HepG2 (cell line): ENCODE results near the gene ADAM8. TPM values are rescaled to one million over a fixed set of nuclear protein-coding genes. Genes with fewer than 3 reads are reported as not detected.

Experiments
- ATAC-seq: fragments of 200-7000 bp; cut with Tn5 transposase; 3 replicates; pipeline ENCODE4 v1.9.1; 2020; ENCODE audit warnings: mild to moderate bottlenecking, moderate library complexity
- BruUV-seq: library from RNA; stranded (reverse); fragments of 400-500 nt; replicated peaks from 2 replicates; lab custom pipeline; 2021; lab: Mats Ljungman, UMichigan
- CTCF ChIA-PET: fragments of 300-600 bp; formaldehyde crosslinking; extraction: SDS; loops from one replicate; lab custom pipeline; 2021; ENCODE audit warnings: low total read pairs, inconsistent platforms, low intra/inter-chr PET ratio; lab: Yijun Ruan, JAX
- POLR2A ChIA-PET: fragments of 350-600 bp; sonication (Branson Sonifier 250); formaldehyde crosslinking; loops from one replicate; lab custom pipeline; 2020; ENCODE audit warnings: antibody characterized with exemption, inconsistent platforms; lab: Yijun Ruan, JAX
- DNase-seq: peaks from one replicate; pipeline ENCODE4 v3.0.0-alpha.2; 2015; ENCODE audit warnings: low spot score
- FAIRE-seq: peaks from 3 replicates; lab custom pipeline; 2011; peaks lifted over from hg19 to GRCh38; lab: Jason Lieb, UNC
- H2AFZ ChIP-seq: one replicate; pipeline ENCODE4 v1.6.1; 2011; ENCODE audit warnings: low read length, inconsistent platforms
- H3K27ac ChIP-seq: fragments of 300-600 bp; 3 replicates; pipeline ENCODE4 v1.8.0; 2011; ENCODE audit warnings: mixed run types, mild to moderate bottlenecking, mixed read lengths, low read length, inconsistent platforms; ENCODE audit not compliant: insufficient read depth; ENCODE audit errors: extremely low read length
- H3K27me3 ChIP-seq, 2 experiments: fragments of 200-600 bp in 1 of 2; 2 replicates in 1 of 2; 3 replicates in 1 of 2; pipeline versions ENCODE4 v1.6.0 to v1.8.0; 2011; ENCODE audit warnings: low read length in 2 of 2, mild to moderate bottlenecking in 2 of 2, moderate library complexity in 2 of 2, inconsistent platforms in 1 of 2; ENCODE audit not compliant: insufficient read depth in 2 of 2, control insufficient read depth in 1 of 2
- H3K36me3 ChIP-seq, 2 experiments: fragments of 200-600 bp in 1 of 2; replicated peaks in 1 of 2; 2 replicates in 1 of 2; 3 replicates in 1 of 2; pipeline versions ENCODE4 v1.5.1 to v1.8.0; 2011; ENCODE audit warnings: low read length in 2 of 2, inconsistent platforms in 1 of 2; ENCODE audit not compliant: insufficient read depth in 2 of 2, control insufficient read depth in 1 of 2
- H3K4me1 ChIP-seq: 2 replicates; pipeline ENCODE4 v1.5.1; 2012; ENCODE audit warnings: low read length, inconsistent platforms; ENCODE audit not compliant: insufficient read depth
- H3K4me2 ChIP-seq: 2 replicates; pipeline ENCODE4 v1.6.0; 2011; ENCODE audit warnings: low read depth, low read length, inconsistent platforms
- H3K4me3 ChIP-seq, 3 experiments: fragments of 200-600 bp in 1 of 3; sonication (generic), shearing (Covaris generic) in 1 of 3; replicated peaks in 1 of 3; 2 replicates each; pipeline ENCODE4 v1.5.1; 2011 to 2016; ENCODE audit warnings: low read length in 3 of 3, inconsistent platforms in 2 of 3, low read depth in 2 of 3, mild to moderate bottlenecking in 2 of 3, control low read depth in 1 of 3, mixed read lengths in 1 of 3; ENCODE audit not compliant: insufficient read depth in 1 of 3
- H3K79me2 ChIP-seq: one replicate; pipeline ENCODE4 v1.6.1; 2011; ENCODE audit warnings: low read length, inconsistent platforms; ENCODE audit not compliant: insufficient read depth
- H3K9ac ChIP-seq: 2 replicates; pipeline ENCODE4 v1.6.0; 2011; ENCODE audit warnings: mild to moderate bottlenecking, low read depth, low read length, inconsistent platforms; ENCODE audit not compliant: insufficient read depth
- H3K9me3 ChIP-seq: 2 replicates; pipeline ENCODE4 v1.5.1; 2012; ENCODE audit warnings: mild to moderate bottlenecking, low read length
- H4K20me1 ChIP-seq: 2 replicates; pipeline ENCODE4 v1.6.0; 2011; ENCODE audit warnings: inconsistent platforms, mild to moderate bottlenecking, low read length, moderate library complexity; ENCODE audit not compliant: insufficient read depth
- CCAR2 ChIP-seq: fragments of 200-400 bp; formaldehyde crosslinking; optimal IDR thresholded peaks from 2 replicates; pipeline ENCODE3; 2018; ENCODE audit warnings: low read depth, mild to moderate bottlenecking, low read length, moderate library complexity
- GATA4 ChIP-seq: sonication (generic); IDR thresholded peaks from 2 replicates; pipeline ENCODE4 v1.6.1; 2016; ENCODE audit warnings: antibody characterized with exemption, low read depth, borderline replicate concordance
- KLF6 ChIP-seq: IDR thresholded peaks from 2 replicates; pipeline ENCODE4 v1.8.0; 2016; ENCODE audit warnings: missing biosample characterization, missing genetic modification reagents
- MED13 ChIP-seq: sonication (generic); formaldehyde crosslinking; IDR thresholded peaks from 2 replicates; pipeline ENCODE4 v1.5.0; 2020; ENCODE audit warnings: missing genetic modification reagents
- NFRKB ChIP-seq: fragments of 450-650 bp; IDR thresholded peaks from 2 replicates; pipeline ENCODE4 v1.6.1; 2017
- NONO ChIP-seq, 2 experiments: fragments of 450-650 bp in 1 of 2; sonication (generic) in 1 of 2; formaldehyde crosslinking in 1 of 2; IDR thresholded peaks in 1 of 2; conservative IDR thresholded peaks in 1 of 2; 2 replicates each; pipeline versions ENCODE4 v1.6.1 to v1.8.0; 2017 to 2022; ENCODE audit warnings: mild to moderate bottlenecking in 1 of 2, missing genetic modification reagents in 1 of 2, moderate library complexity in 1 of 2
- RNF2 ChIP-seq: fragments of 450-650 bp; conservative IDR thresholded peaks from 2 replicates; pipeline ENCODE4 v1.6.1; 2016; ENCODE audit warnings: low read depth
- SMAD1 ChIP-seq: sonication (generic); formaldehyde crosslinking; IDR thresholded peaks from 2 replicates; pipeline ENCODE4 v1.4.0; 2020; ENCODE audit warnings: missing genetic modification reagents, low read depth, mild to moderate bottlenecking, borderline replicate concordance
- SUZ12 ChIP-seq: fragments of 150-350 bp; IDR thresholded peaks from 2 replicates; pipeline ENCODE4 v1.6.1; 2014; ENCODE audit warnings: low read depth, low read length
- ZBTB20 ChIP-seq: sonication (generic); formaldehyde crosslinking; IDR thresholded peaks from 2 replicates; pipeline ENCODE4 v1.8.1; 2023; ENCODE audit warnings: missing genetic modification reagents, low read depth, mild to moderate bottlenecking, borderline replicate concordance
- ZNF205 ChIP-seq: IDR thresholded peaks from 2 replicates; pipeline ENCODE4 v1.6.1; 2018; ENCODE audit warnings: missing biosample characterization, missing genetic modification reagents
- WGBS: methylation state at CpG from one replicate; pipeline ENCODE4 v1.1.6; 2017; ENCODE audit warnings: low lambda C conversion rate; 5-methylcytosine and 5-hydroxymethylcytosine counted together
- in situ Hi-C: cut with HindIII; loops from 2 replicates; pipeline ENCODE4 v1.10.0; 2017; ENCODE audit warnings: low pct_unique_long_range_greater_than_20kb; ENCODE audit not compliant: extremely low pct_ligation_motif_present
- intact Hi-C: fragments of 100-400 bp; cut with micrococcal nuclease; formaldehyde crosslinking; loops from one replicate; pipeline ENCODE4 v1.10.0; 2022; ENCODE audit not compliant: unreplicated experiment
- polyA plus RNA-seq, 8 experiments: library from polyadenylated mRNA; depleted of rRNA in 3 of 8; stranded (reverse) in 7 of 8; unstranded in 1 of 8; fragments of >200 nt; fragmentation: Illumina TruSeq in 4 of 8; extraction: Trizol in 4 of 8; gene quantifications; 2 replicates each; pipeline versions ENCODE4 v1.2.1 to v1.2.3, GENCODE V29; 2011 to 2016; ENCODE audit warnings: low read depth in 4 of 8, missing spikeins in 1 of 8, mixed read lengths in 1 of 8; ENCODE audit not compliant: insufficient read depth in 1 of 8
- total RNA-seq, 5 experiments: library from RNA; depleted of rRNA; stranded (reverse); fragments of >200 nt; fragmentation: Illumina TruSeq; extraction: Trizol; gene quantifications; 2 replicates each; pipeline ENCODE4 v1.2.3, GENCODE V29; 2016; ENCODE audit warnings: low read depth in 1 of 5
- TF ChIP-seq, protein P1 (sequence below): sonication (generic); formaldehyde crosslinking; IDR thresholded peaks from 2 replicates; pipeline ENCODE4 v1.8.1; 2023; ENCODE audit warnings: mild to moderate bottlenecking, inconsistent platforms, moderate library complexity, missing genetic modification reagents, borderline replicate concordance
- TF ChIP-seq, protein P2 (sequence below): sonication (generic); formaldehyde crosslinking; IDR thresholded peaks from 2 replicates; pipeline ENCODE4 v1.8.1; 2023; ENCODE audit warnings: mild to moderate bottlenecking, moderate library complexity, missing genetic modification reagents
- TF ChIP-seq, protein P3 (sequence below): IDR thresholded peaks from 2 replicates; pipeline ENCODE4 v1.6.1; 2012; ENCODE audit warnings: inconsistent platforms
- TF ChIP-seq, protein P4 (sequence below): sonication (generic); formaldehyde crosslinking; IDR thresholded peaks from 2 replicates; pipeline ENCODE4 v1.5.1; 2020; ENCODE audit warnings: missing genetic modification reagents, mild to moderate bottlenecking, borderline replicate concordance
- TF ChIP-seq, protein P5 (sequence below): sonication (generic); formaldehyde crosslinking; IDR thresholded peaks from 2 replicates; pipeline ENCODE4 v1.4.0; 2020; ENCODE audit warnings: missing genetic modification reagents, borderline replicate concordance

ADAM8 gene
- total and polyA plus RNA-seq, 2 of the 13 experiments (the other 11 are each of a cell fraction or from before 2014, with no cell fraction given), result 0.24 to 0.93 TPM

DNA sequence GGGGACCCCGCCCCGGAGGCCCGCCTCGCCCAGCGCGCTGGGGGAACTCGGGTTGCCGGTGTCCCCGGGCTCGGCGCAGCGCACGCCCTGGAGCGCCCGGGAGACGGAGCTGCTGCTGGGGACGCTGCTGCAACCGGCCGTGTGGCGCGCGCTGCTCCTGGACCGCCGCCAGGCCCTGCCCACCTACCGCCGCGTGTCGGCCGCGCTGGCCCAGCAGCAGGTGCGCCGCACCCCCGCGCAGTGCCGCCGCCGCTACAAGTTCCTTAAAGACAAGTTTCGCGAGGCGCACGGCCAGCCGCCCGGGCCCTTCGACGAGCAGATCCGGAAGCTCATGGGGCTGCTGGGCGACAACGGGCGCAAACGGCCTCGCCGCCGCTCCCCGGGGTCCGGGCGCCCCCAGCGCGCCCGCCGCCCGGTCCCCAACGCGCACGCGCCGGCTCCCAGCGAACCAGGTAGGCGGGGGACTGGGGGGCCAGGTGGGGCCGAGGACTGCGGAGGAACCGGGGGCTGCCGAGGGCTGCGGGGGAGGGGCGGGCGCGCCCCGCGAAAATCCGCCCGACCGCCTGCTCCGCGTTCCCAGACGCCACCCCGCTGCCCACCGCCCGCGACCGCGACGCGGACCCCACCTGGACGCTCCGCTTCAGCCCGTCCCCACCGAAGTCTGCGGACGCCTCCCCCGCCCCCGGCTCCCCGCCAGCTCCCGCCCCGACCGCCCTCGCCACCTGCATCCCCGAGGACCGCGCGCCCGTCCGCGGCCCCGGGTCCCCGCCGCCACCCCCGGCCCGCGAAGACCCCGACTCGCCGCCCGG, 46.1 kb downstream of the ADAM8 start:
- in situ Hi-C loops, result no loop called here
- no peak overlapping the region for H3K27ac ChIP-seq
- intact Hi-C loops, result no loop called here
- no peak for ATAC-seq
- H3K9me3 ChIP-seq, result no peaks in the 10 kb centered on the region
- CTCF ChIA-PET, result no interaction called here
- no TSS peak for BruUV-seq
- no peak overlapping the region for H2AFZ ChIP-seq
- TF ChIP-seq ZNF205 (CRISPR knock-in tag), result no peak
- no peak for TF ChIP-seq SUZ12
- TF ChIP-seq MED13 (CRISPR knock-in tag), result no peak
- TF ChIP-seq, protein P1, sequence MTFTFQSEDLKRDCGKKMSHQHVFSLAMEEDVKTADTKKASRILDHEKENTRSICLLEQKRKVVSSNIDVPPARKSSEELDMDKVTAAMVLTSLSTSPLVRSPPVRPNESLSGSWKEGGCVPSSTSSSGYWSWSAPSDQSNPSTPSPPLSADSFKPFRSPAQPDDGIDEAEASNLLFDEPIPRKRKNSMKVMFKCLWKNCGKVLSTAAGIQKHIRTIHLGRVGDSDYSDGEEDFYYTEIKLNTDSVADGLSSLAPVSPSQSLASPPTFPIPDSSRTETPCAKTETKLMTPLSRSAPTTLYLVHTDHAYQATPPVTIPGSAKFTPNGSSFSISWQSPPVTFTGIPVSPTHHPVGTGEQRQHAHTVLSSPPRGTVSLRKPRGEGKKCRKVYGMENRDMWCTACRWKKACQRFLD (CRISPR knock-in tag), result no peak
- TF ChIP-seq, protein P2, sequence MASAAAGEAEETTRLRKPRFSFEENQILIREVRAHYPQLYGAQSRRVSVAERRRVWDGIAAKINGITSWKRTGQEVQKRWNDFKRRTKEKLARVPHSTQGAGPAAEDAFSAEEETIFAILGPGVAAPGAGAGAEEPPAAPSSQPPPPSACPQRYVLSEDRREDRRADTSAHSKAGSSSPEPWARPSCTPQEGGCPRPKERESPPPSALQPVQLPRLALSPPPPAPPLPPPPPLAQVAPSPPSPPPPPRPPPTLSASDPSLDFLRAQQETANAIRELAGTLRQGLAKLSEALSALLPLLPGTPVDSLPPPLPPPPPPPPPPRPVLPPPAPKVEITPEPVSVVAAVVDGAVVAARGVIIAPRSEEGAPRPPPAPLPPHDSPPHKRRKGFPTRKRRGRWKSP (CRISPR knock-in tag), result no peak
- no peak for TF ChIP-seq KLF6 (CRISPR knock-in tag)
- TF ChIP-seq NONO (IDR thresholded peaks at IDR 0.05), result no peak
- TF ChIP-seq NONO (CRISPR knock-in tag; conservative IDR thresholded peaks at IDR 0.05), result no peak
- no peak for TF ChIP-seq CCAR2
- TF ChIP-seq SMAD1 (CRISPR knock-in tag), result no peak
- TF ChIP-seq NFRKB, result no peak
- TF ChIP-seq GATA4, result no peak
- no peak for TF ChIP-seq RNF2
- TF ChIP-seq ZBTB20, result no peak
- TF ChIP-seq, protein P3, sequence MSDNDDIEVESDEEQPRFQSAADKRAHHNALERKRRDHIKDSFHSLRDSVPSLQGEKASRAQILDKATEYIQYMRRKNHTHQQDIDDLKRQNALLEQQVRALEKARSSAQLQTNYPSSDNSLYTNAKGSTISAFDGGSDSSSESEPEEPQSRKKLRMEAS, result no peak
- TF ChIP-seq, protein P4, sequence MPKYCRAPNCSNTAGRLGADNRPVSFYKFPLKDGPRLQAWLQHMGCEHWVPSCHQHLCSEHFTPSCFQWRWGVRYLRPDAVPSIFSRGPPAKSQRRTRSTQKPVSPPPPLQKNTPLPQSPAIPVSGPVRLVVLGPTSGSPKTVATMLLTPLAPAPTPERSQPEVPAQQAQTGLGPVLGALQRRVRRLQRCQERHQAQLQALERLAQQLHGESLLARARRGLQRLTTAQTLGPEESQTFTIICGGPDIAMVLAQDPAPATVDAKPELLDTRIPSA (CRISPR knock-in tag), result no peak
- TF ChIP-seq, protein P5, sequence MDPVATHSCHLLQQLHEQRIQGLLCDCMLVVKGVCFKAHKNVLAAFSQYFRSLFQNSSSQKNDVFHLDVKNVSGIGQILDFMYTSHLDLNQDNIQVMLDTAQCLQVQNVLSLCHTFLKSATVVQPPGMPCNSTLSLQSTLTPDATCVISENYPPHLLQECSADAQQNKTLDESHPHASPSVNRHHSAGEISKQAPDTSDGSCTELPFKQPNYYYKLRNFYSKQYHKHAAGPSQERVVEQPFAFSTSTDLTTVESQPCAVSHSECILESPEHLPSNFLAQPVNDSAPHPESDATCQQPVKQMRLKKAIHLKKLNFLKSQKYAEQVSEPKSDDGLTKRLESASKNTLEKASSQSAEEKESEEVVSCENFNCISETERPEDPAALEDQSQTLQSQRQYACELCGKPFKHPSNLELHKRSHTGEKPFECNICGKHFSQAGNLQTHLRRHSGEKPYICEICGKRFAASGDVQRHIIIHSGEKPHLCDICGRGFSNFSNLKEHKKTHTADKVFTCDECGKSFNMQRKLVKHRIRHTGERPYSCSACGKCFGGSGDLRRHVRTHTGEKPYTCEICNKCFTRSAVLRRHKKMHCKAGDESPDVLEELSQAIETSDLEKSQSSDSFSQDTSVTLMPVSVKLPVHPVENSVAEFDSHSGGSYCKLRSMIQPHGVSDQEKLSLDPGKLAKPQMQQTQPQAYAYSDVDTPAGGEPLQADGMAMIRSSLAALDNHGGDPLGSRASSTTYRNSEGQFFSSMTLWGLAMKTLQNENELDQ (CRISPR knock-in tag), result no peak
- H3K9ac ChIP-seq, result no peak overlapping the region
- H3K4me2 ChIP-seq, result no peak overlapping the region
- H3K4me3 ChIP-seq, result no peak overlapping the region
- peaks cover 7 to 55% of the 10 kb centered on the region in 2 experiments for H3K27me3 ChIP-seq
- FAIRE-seq, result no peak
- H3K4me1 ChIP-seq, result no peaks in the 10 kb centered on the region
- no peaks in the 10 kb centered on the region for H3K36me3 ChIP-seq
- 88% methylated on average over 51 of the region's 122 CpGs for WGBS
- POLR2A ChIA-PET, result no interaction called here
- no peak for DNase-seq
- H3K79me2 ChIP-seq, result no peaks in the 10 kb centered on the region
- no peaks in the 10 kb centered on the region for H4K20me1 ChIP-seq
